Panc1 (cell line): Measurements from ENCODE around the gene COL5A1.

ENCODE experiments used
- POLR2AphosphoS5 ChIP-seq: IDR thresholded peaks from 2 replicates; pipeline ENCODE4 v1.6.1; 2012; ENCODE audit warnings: mild to moderate bottlenecking, low read depth, low read length, moderate library complexity
- SIN3A ChIP-seq: IDR thresholded peaks from 2 replicates; pipeline ENCODE4 v1.6.1; 2012; ENCODE audit warnings: low read depth, mild to moderate bottlenecking, low read length, moderate library complexity, borderline replicate concordance; ENCODE audit not compliant: insufficient read depth
- TF ChIP-seq, protein P1 (sequence below): fragments of 450-650 bp; IDR thresholded peaks from 2 replicates; pipeline ENCODE4 v1.5.1; 2017; ENCODE audit warnings: mild to moderate bottlenecking

DNA sequence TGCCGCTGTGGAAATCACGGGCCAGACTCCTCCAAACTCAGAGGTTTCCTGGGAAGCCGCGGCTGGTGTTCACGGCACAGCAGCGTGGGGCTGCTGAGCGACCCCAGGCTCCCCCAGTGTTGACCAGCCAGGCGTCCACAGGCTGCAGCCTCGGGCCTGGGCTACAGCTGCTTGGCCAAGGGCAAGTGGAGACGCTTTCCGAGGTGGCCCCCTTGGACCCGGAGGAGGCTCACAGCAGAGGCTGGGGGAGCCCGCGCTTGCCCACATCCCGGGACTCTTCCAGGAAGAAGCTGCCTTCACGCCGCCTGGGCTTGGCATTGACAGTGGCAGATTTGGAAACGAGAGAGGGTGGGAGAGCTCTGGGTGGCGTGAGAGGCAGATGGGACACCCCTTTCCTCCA lies 186.0 kb downstream of the COL5A1 start:
- TF ChIP-seq POLR2AphosphoS5 (no peak), SIN3A (no peak)
- TF ChIP-seq, protein P1, sequence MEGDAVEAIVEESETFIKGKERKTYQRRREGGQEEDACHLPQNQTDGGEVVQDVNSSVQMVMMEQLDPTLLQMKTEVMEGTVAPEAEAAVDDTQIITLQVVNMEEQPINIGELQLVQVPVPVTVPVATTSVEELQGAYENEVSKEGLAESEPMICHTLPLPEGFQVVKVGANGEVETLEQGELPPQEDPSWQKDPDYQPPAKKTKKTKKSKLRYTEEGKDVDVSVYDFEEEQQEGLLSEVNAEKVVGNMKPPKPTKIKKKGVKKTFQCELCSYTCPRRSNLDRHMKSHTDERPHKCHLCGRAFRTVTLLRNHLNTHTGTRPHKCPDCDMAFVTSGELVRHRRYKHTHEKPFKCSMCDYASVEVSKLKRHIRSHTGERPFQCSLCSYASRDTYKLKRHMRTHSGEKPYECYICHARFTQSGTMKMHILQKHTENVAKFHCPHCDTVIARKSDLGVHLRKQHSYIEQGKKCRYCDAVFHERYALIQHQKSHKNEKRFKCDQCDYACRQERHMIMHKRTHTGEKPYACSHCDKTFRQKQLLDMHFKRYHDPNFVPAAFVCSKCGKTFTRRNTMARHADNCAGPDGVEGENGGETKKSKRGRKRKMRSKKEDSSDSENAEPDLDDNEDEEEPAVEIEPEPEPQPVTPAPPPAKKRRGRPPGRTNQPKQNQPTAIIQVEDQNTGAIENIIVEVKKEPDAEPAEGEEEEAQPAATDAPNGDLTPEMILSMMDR, result no peak
